Measurements from ENCODE around the gene CTNNA1.

DNA sequence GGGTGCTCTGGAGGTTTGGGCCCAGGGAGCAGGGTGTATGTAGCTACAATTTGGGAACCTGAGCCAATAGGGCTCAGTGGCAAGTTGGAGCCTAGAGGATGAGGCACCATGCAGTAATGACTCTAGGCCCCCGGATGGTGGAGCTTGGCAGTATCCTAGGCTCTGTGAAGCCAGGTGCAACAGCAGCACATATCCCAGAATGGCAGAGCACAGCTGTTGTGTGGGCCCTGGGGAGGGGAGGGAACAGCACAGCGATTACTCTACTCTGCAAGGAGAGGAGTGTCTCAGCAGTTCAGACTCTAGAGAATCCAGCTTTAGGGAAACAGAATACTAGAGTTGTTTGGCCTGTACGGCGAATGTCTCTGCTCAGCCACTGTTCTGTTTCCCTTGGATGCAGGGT lies 65.9 kb downstream of the CTNNA1 start:
- TF ChIP-seq ZNF555 (tag by site-specific recombination; conservative IDR thresholded peaks at IDR 0.05) (no peak), ZNF639 (tag by site-specific recombination; IDR thresholded peaks at IDR 0.05) (no peak), SETDB1 (IDR thresholded peaks at IDR 0.05; ENCODE audit: insufficient read length, low read length) (no peak), ZNF664 (tag by site-specific recombination; IDR thresholded peaks at IDR 0.05) (no peak), ZNF623 (tag by site-specific recombination; IDR thresholded peaks at IDR 0.05) (no peak), ZNF10 (tag by site-specific recombination; IDR thresholded peaks at IDR 0.05) (no peak), HOXC10 (CRISPR knock-in tag; IDR thresholded peaks at IDR 0.05) (no peak), ZNF549 (tag by site-specific recombination; IDR thresholded peaks at IDR 0.05) (no peak), ZNF274 (IDR thresholded peaks at IDR 0.05; ENCODE audit: low read length) (no peak), ZNF274 (tag by site-specific recombination; IDR thresholded peaks at IDR 0.05; ENCODE audit: borderline replicate concordance) (no peak), ZNF449 (tag by site-specific recombination; IDR thresholded peaks at IDR 0.05) (no peak), ZNF416 (tag by site-specific recombination; IDR thresholded peaks at IDR 0.05) (no peak)
- TF ChIP-seq, protein P1, sequence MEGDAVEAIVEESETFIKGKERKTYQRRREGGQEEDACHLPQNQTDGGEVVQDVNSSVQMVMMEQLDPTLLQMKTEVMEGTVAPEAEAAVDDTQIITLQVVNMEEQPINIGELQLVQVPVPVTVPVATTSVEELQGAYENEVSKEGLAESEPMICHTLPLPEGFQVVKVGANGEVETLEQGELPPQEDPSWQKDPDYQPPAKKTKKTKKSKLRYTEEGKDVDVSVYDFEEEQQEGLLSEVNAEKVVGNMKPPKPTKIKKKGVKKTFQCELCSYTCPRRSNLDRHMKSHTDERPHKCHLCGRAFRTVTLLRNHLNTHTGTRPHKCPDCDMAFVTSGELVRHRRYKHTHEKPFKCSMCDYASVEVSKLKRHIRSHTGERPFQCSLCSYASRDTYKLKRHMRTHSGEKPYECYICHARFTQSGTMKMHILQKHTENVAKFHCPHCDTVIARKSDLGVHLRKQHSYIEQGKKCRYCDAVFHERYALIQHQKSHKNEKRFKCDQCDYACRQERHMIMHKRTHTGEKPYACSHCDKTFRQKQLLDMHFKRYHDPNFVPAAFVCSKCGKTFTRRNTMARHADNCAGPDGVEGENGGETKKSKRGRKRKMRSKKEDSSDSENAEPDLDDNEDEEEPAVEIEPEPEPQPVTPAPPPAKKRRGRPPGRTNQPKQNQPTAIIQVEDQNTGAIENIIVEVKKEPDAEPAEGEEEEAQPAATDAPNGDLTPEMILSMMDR (tag by site-specific recombination; IDR thresholded peaks at IDR 0.05) = no peak
- TF ChIP-seq, protein P2, sequence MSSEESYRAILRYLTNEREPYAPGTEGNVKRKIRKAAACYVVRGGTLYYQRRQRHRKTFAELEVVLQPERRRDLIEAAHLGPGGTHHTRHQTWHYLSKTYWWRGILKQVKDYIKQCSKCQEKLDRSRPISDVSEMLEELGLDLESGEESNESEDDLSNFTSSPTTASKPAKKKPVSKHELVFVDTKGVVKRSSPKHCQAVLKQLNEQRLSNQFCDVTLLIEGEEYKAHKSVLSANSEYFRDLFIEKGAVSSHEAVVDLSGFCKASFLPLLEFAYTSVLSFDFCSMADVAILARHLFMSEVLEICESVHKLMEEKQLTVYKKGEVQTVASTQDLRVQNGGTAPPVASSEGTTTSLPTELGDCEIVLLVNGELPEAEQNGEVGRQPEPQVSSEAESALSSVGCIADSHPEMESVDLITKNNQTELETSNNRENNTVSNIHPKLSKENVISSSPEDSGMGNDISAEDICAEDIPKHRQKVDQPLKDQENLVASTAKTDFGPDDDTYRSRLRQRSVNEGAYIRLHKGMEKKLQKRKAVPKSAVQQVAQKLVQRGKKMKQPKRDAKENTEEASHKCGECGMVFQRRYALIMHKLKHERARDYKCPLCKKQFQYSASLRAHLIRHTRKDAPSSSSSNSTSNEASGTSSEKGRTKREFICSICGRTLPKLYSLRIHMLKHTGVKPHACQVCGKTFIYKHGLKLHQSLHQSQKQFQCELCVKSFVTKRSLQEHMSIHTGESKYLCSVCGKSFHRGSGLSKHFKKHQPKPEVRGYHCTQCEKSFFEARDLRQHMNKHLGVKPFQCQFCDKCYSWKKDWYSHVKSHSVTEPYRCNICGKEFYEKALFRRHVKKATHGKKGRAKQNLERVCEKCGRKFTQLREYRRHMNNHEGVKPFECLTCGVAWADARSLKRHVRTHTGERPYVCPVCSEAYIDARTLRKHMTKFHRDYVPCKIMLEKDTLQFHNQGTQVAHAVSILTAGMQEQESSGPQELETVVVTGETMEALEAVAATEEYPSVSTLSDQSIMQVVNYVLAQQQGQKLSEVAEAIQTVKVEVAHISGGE (tag by site-specific recombination; conservative IDR thresholded peaks at IDR 0.05; ENCODE audit: low read depth) = no peak
- TF ChIP-seq, protein P3, sequence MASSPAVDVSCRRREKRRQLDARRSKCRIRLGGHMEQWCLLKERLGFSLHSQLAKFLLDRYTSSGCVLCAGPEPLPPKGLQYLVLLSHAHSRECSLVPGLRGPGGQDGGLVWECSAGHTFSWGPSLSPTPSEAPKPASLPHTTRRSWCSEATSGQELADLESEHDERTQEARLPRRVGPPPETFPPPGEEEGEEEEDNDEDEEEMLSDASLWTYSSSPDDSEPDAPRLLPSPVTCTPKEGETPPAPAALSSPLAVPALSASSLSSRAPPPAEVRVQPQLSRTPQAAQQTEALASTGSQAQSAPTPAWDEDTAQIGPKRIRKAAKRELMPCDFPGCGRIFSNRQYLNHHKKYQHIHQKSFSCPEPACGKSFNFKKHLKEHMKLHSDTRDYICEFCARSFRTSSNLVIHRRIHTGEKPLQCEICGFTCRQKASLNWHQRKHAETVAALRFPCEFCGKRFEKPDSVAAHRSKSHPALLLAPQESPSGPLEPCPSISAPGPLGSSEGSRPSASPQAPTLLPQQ (tag by site-specific recombination; IDR thresholded peaks at IDR 0.05) = no peak

Data from HEK293 (cell line).